Right kidney (tissue), 1 donor: ENCODE measurements around the gene ASCC3.
"Not testable (repeated sequence)": the region's sequence is repeated elsewhere in the genome, so short reads cannot be mapped to it uniquely, and the experiment has no call there.

Experiments used
- DNase-seq: peaks from one replicate; pipeline ENCODE4 v3.0.0-alpha.2; 2016

The ASCC3 gene

DNA sequence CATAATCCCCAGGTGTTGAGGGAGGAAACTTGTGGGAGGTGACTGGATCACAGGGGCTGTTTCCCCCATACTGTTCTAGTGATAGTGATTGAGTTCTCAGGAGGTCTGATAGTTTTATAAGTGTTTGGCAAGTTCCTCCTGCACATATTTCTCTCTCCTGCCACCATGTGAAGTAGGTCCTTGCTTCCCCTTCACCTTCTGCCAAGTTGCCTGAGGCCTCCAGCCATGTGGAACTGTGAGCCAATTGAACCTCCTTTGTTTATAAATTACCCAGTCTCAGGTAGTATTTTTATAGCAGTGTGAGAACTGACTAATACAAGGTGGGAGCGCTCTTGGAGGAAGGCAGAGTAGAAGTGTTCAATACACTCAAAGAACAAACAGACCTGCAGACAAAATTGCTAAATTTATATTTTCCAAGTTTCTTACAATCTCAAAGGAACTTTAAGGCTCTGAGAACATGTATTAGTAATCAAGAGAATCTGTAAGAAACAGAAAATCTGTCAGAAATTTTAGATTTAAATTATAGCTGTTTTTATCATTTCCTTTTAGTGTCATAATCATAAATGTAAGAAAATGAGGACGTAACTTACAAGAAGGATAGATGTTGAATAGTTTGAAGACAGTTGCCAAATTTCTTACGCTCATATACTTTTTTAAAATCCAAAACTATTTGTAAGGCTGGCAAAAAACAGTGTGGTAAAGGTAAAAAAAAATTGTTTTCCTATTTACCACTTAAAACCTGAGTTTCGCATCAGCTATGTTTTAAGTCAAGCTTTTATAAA lies 77.7 kb downstream of the ASCC3 start:
- no peak for DNase-seq

DNA sequence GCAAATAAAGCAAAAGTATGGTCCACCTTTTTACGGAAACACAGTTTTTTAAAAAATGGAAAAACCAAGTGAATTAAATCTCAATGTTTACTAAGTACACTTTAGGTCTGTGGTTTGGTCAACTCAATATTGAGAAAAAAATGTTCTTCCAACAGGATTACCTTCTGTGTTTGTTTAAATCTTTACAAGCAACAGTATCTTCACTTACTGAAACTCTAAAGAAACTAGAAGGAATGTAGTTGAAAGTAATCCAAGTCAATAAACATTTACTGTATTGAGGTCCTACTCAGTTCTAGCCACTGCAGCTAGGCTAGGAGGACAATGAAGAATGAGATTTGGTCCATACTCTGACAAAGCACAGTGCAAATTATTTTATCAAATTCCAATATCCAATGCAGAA lies 80.1 kb downstream of the ASCC3 start:
- DNase-seq: no peak

DNA sequence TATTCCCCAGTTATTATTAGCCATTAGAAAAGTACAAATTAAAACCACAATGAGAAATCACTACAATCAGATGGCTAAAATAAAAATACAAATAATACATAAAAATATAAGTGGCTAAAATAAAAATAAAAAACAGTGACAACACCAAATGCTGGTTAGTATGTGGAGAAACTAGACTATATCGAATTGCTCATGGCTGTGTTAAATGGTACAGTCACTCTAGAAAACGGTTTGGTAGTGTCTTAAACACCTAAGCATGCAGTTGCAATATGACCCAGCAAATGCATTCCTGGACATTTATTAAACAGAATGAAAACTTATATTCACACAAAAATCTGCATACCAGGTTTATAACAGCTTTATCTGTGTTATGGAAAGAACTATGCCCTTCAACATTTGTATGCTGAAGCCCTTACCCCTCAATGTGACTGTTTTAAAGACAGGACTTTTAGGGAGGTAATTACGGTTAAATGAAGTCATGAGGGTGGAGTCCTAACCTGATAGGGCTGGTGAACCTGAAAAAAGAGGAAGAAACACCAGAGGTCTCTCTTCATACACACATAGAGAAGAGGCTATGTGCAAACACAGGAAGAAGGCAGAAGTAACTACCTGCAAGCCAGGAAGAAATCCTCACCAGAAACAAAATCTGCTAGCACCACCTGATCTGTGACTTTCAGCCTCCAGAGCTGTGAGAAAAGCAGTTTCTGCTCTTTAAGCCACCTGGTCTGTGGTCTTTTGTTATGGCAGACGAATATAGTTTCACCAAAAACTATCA lies 84.9 kb downstream of the ASCC3 start:
- DNase-seq: no peak

DNA sequence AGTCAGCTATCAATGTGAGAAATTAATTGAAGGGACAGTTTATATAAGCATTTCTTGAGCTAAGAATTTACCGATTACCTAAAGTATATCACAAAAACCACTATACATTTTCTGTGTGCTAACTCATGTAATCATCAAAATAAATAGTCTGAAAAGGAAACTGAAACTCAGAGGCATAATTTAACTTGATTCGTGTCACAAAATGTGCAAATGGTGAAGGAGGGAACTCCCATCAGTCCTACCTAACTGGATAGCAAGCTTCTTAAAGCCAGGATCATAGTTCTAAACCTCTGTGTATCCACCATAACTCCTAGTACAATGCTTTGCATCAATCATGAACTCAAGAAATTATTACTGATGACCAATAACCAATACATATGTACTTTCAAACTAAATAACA lies 91.0 kb downstream of the ASCC3 start:
- no peak for DNase-seq

DNA sequence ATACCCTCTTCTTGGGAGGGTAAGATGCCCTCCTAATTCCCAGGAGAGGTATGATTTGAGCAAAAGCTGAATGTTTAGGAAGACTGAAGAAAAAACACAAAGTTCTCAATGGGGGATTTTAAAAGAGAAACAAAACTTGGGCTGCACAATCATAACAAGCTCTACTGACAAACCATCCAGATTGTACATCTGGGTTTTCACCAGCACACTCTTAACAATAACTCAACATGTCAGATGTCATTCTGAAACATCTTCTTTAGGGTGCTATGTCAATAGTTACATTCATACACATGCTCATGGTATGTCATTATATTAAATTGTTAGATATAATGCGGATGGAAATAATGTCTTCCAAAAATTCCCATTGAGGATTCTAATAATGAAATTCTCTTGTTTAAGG lies 95.1 kb downstream of the ASCC3 start:
- DNase-seq: no peak

DNA sequence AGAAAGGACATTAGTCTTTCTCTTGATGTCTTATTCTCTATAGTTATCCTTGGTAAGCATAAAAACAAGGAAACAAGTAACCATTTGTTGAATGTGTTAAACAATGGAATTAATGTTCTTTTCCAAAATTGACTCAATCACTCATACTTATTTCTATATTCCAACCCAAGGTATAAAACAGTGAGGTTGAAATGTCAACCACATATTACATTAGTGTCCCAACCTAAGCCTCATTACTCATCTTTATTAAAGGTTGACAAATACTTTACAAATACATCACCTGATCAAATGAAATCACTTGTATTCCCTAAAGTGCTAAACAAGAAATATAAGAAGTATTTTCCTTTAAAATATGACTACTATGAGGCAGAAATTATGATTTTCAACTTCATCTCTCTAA lies 100.5 kb downstream of the ASCC3 start:
- DNase-seq: no peak

DNA sequence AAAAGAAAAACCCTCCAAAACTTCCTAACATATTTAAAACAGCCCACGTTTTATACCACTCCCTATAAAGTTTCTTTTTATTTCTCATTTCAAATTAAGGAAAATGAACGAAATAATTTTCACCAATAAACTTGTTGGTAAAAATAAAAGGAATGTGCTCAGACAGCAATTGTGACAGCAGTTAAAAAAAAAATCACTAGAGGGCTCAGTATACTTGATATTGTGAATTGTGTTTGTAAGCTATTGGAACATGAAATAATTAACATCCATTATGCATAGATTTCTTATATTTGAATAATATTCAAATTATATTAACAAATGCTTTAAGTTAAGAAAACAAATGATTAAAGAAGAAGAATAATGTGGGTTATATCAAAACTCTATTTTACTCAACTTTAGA lies 105.5 kb downstream of the ASCC3 start:
- DNase-seq: no peak

DNA sequence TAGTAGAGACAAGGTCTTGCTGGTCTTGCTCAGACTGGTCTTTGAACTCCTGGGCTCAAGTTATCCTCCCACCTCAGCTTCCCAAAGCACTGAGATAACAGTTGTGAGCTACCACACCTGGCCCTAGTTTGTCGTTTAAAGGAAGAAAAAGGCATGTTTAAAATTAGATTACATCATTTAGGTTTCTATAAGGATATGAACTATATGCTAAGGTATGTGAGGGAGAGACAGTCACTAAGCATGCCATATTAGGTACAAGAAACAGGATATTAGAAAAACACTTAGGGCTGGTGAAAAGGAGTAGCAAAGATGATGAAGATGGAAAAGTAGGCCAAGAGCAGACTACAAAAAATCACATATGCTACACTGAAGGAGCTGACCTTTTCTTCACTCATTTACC lies 106.4 kb downstream of the ASCC3 start:
- DNase-seq: no peak

DNA sequence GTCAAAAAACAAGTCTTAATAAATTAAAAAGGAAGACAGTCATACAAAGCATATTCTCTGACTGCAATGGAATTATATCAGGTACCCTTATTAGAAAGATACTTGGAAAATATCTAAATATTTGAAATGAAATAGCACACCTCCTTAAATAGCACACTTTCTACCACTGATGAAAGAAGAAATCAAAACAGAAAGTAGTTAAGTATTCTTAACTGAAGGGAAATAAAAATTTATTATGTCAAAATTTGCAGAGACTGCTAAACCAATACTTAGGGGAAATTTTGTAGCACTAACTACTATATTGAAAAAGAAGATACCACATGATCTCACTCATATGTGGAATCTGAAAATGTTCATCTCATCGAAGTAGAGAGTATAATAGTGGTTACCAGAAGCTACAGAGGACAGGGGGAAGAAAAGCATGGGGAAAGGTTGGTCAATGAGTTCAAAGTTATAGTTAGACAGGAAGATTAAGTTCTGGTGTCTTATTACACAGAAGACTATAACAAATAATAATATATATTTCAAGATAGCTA lies 112.2 kb downstream of the ASCC3 start:
- DNase-seq: no peak

DNA sequence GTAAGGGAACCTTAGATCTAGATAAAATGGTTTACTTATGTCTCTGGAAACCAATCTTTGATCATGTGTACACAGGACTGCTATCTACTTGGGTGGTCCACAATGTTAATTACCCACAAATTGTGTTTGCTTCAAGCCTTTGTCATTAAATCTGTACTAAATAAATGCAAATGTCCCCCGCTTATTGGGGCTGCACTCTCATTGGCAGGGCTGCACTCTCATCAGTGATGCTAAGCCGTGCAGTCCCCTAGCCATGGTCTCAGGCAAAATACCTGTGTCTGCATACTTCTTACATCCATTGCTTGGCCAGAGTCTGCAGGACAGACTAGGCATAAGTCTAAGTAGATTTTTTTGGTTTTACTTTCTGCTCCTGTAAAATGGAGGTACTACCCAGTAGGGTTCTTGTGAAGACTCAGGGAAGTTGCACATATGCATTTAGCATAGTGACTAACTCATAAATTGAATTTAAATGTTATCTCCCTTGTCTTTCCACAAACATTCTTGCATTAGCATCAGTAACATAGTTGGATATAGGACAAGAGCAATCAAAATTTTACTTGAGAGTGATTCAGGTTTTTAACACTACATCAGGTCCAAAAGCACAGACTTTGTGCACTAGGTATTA lies 117.4 kb downstream of the ASCC3 start:
- DNase-seq: no peak

DNA sequence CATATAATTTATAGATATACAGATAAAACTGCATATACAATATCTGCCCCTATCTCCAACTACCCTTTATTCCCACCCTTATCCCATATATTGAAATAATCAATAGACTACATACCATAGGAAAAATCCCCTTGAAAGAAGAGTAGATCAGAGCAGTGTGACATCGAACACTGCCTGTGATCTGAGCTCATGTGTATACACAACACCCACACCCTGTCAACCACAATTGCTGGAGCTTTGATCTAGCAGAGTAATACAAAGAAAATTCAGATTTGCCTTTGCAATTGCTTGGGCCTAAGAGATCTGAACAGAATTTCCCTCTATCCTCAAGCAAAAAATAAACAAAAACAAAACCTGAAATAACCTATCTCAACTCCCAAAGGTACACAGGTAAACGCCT lies 119.3 kb downstream of the ASCC3 start:
- no peak for DNase-seq

DNA sequence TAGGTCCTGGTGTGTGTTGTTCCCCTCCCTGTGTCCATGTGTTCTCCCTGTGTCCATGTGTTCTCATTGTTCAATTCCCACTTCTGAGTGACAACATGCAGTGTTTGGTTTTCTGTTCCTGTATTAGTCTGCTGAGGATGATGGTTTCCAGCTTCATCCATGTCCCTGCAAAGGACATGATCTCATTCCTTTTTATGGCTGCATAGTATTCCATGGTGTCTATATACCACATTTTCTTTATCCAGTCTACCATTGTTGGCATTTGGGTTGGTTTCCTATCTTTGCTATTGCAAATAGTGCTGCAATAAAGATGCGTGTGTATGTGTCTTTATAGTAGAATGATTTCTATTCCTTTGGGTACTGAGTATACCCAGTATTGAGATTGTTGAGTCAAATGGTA lies 122.7 kb downstream of the ASCC3 start:
- DNase-seq: not testable (repeated sequence)

DNA sequence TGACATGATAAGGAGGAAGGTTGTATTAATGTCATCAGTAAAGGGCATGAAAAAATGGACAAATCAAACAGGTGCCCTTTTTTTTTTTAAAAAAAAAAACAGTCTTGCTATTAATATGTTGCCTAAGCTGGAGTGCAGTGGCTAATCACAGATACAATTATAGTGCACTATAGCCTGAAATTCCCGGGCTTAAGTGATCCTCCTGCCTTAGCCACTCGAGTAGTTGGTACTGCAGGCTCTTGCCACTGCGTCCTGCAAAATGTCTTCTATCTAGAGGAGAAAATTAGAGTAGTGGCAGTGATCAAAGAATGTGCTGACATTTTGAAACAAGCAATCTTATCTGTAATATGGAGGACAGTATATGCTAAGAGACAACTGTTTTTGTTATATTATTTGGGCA lies 127.7 kb downstream of the ASCC3 start:
- no peak for DNase-seq

DNA sequence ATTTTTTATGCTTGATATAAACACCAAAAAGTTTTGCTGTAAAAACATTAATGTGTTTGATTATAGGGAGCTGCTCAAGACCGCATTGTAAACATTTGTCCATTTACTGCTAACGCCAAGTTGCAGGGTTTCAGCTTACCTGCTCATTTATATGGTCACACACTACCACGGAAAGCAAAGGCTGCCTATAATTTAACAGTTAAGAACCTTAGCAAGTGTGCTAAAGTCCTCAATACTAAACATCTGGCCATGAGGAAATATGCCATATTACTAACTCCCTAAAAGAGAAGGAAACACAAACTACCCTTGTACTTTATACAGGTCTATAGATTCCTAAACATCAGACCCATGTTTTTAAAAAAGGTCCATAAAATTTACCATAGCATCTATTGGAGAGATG lies 129.5 kb downstream of the ASCC3 start:
- DNase-seq: no peak

DNA sequence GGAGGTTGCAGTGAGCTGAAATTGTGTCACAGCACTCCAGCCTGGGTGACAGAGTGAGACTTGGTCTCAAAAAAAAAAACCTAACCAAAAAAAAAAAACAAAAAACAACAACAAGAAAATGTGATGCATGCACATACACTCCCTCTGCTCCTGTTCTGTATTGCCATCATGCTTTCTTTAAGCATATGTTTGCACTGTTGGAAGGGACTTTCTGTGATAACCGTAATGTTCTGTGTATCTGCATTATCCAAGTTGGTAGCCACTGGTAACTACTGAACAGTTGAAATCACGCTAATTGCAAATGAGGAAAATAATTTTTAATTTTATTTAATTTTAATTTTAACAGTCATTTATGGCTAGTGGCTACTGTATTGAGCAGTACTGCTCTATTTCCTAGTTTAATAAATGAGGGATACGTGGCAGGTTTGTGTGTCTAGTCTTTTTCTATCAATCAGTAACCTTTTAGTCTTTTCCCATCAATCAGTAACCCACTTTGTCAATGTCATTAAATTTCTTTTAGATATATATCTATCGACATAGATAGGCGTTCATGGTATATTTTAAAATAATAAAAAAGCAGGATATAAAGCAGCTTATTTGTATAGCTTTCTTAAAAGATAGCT lies 135.6 kb downstream of the ASCC3 start:
- DNase-seq: no peak

DNA sequence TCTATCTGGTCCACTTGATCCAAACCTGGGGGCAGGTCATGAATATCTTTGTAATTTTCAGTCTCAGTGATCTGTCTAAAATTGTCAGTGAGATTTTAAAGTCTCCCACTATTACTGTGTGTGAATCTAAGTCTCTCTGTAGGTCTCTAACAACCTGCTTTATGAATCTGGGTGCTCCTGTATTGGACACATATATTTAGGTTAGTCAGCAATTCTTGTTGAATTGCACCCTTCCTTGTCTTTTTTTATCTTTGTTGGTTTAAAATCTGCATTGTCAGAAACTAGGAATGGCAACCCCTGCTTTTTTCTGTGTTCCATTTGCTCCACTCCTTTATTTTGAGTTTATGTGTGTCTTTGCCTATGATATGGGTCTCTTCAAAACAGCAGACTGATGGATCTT lies 140.7 kb downstream of the ASCC3 start:
- DNase-seq: no peak

DNA sequence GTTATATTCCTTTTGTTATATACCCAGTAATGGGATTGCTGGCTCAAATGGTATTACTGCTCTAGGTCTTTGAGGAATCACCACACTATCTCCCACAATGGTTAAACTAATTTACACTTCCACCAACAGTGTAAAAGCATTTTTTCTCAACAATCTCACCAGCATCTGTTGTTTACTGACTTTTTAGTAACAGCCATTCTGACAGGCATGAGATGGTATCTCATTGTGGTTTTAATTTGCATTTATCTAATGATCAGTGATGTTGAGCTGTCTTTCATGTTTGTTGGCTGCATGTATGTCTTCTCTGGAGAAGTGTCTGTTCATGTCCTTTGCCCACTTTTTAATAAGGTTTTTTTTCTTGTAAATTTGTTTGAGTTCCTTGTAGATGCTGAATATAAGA lies 143.4 kb downstream of the ASCC3 start:
- DNase-seq: not testable (repeated sequence)

DNA sequence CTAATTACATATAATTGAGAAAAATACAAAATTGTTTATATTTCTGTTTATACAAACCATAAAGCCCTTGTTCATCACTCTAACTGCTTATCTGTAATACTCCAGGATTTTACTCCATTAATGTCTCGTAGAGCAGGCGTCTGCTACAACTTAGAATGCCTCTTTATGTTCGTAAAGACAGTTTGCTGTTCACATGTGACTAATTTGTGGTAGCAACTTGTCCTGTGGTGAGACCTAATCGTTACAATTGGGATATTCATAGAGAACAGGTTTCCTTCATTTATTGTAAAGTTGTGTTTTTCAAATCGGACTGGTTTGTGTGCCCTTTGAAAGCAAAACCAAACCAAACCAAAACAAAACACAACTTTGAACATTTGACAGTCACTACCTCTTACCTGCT lies 149.7 kb downstream of the ASCC3 start:
- DNase-seq: no peak

DNA sequence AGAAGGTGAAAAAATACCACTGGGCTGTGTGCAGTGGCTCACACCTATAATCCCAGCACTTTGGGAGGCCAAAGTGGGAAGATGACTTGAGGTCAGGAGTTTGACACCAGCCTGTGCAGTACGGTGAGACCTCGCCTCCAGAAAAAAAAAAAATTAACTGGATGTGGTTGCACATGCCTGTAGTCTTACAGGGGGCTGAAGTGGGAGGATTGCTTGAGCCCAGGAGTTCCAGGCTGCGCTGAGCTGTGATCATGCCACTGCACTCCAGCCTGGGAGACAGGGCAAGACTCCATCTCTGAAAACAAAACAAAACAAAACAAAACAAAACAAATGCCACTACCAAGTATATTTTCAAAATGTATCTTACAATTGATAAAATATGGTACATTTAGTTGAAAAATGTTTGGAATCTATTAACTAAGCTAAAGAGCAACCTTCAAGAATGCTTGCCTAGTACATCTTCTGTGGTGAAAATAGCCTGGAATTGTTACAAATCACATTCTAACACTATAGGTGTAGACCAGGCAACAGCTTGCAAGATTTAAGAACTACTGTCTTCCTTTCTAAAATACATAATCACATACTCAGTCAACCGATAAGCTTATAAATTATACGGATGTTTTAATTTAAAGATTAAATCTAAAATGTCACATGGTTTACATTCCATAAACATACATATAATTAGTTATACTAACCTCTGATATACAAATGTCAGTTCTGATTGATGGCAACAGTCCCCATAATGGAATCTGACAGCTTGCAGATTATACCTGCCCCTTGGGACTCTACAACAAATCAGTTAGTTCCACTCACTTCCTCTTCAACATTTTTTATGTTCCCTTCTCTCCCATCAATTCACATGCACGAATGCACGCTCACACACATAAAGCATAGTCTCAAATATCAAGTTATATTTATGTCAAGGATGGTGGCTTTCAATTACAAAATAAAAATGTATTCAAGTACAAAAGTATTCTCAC lies 150.8 kb downstream of the ASCC3 start:
- no peak for DNase-seq

DNA sequence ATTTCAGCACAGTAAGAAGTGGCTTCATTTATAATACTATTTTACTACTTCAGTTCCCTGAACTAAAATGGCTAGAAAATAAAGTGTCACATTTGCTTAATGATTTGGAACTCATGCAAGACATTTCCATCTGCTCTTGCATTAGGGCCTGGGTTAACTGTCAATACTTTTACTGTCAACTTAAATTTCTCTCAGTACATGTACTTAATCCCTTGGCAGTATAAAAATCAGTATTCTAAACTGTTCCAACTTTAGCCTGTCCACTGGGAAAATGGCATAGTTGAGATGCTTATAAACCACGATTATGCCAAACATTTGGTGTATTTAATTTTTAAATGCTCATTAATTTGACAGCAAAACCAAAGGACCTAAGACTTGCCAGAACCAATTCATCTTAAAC lies 154.5 kb downstream of the ASCC3 start:
- no peak for DNase-seq

DNA sequence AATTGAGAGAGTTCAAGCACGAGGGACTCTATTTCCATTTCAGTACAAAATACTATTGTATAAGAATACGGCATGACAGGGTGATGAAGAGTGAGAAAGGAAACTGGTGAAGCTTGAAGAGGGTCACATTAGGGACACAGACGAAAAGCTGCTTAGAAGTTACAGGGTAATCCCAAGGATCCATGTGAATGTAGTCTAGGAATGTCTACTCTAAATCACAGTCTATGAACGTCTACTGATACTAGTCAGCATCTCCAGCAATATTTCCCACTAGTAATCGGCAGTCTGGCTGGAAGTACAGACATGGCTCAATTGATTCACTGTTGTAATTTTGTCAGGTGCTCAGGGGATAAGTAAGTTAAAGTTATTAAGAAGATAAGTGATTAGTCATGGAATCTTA lies 156.4 kb downstream of the ASCC3 start:
- DNase-seq: no peak

DNA sequence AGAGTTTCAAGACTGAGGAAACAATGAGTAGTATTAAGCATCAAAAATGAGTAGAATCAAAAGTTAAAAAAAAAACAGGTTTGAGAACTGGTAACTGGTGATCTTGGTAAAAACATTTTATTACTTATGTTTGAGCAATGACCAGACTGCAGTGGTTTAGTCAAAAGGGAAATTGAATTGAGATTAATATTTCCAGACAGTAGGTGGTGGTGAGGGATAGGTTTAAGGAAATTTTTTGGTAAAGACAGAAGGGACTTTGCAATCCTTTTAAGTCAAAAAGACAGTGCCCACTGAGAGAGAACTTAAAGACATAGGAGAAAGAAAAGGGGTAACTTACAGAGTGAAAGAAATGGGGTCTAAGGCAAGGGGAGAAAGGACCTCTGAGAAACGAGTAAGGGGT lies 156.9 kb downstream of the ASCC3 start:
- DNase-seq: no peak
